Renal cortex interstitium (tissue), 11 donors: ENCODE results near the gene KLHL6. TPM values are rescaled to one million over a fixed set of nuclear protein-coding genes. Genes with fewer than 3 reads are reported as not detected.
"Not testable (repeated sequence)": the region's sequence is repeated elsewhere in the genome, so short reads cannot be mapped to it uniquely, and the experiment has no call there.

Source experiments
- DNase-seq, 11 donors: peaks; one replicate each; pipeline ENCODE4 v3.0.0-alpha.2; 2013; ENCODE audit warnings: low read depth in 9 of 11, low spot score in 4 of 11; ENCODE audit errors: extremely low read depth in 1 of 11
- polyA plus RNA-seq, 3 donors: library from polyadenylated mRNA; unstranded; fragments of 120-200 nt; gene quantifications; one replicate each; pipeline ENCODE4 v1.2.1, GENCODE V29; 2013; ENCODE audit not compliant: insufficient read length in 3 of 3

KLHL6 gene
- polyA plus RNA-seq, 3 donors: 1.2 to 1.9 (median 1.2) TPM

- DNase-seq: no peak
Observed at GRCh38 chr3:183538486-183538885, 17.0 kb downstream of the KLHL6 start.

- no peak for DNase-seq
Observed at GRCh38 chr3:183537295-183537730, 18.2 kb downstream of the KLHL6 start.

DNA sequence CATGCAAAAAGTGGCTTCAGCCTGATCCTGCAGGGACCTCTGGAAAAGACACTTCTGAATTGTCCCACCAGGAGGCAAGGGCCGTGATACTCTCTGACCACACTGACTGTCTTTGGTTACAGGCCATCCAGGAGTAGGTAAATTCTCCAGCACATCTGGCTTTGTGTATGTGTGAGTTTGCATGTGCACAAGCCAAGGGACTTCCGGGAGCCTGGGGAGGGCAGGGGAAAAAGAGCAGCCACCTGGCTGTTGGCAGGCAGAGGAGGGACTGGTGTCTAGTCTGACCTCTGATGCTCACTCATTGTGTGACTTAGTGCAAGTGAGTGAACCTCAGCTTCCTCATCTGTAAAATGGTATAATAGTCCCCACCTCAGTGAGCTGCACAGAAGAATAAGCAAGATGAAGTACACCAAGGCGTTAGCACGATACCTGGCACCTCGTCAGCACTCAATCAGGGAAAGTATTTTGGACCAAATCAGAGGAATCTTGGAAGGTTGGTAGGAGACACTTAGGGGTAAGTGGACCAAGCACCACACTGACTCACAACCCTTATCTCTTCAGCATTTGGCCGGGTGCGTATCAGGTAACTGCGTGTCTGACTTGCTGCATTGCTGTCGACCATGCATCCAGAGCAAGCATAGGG lies 19.1 kb downstream of the KLHL6 start:
- DNase-seq: no peak

DNA sequence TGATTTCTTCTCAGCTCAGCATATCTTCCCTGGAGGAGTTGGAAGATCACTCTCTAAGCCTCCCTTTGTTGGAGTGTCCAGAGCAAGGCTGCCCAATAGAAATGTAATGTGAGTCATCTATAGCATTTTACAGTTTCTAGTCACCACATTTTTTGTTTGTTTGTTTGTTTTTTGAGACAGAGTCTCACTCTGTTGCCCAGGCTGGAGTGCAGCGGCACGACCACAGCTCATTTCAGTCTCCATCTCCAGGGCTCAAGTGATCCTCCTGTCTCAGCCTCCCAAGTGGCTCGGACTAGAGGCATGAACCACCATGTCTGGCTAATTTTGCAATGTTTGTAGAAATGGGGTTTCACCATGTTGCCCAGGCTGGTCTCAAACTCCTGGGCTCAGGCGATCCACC lies 21.3 kb downstream of the KLHL6 start:
- DNase-seq: no peak

- peak in 1 of 11 donors; percentile 25 for DNase-seq
Observed at GRCh38 chr3:183533412-183534132, 21.9 kb downstream of the KLHL6 start.

DNA sequence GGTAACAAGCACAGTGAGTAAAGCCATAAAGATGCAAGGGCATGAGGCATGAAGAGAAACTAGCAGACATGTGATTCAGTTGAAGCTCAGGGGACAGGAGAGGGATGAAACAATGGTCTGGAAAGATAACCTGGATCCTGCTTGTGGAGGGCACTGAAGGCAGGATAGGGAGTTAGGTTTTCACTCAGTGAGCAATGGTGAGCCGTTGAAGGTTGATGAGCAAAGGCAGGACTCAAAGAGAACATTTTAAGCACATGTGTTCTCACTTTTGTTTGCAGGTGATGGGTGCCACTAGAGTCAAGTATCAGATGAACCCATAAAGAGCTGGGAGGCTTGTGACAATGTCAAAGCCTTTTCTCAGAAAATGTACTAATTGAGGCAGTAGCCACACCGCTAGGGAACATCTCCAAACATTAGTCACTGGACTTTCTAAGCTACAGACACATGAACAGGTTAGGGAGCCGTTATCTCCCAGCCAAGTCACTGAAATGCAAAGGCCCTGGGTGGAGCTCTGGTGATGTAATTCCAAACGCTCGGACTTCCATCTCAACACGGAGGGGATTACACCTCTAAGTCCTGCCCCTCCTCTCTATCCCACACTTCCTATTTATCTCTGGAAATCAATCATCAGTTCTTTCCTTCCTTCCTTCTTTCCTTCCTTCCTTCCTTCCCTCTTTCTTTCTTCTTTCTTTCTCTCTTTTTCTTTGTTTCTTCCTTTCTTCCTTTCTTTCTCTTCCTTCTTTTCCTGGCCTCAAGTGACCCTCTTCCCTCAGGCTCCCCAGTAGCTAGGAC lies 22.7 kb downstream of the KLHL6 start:
- no peak for DNase-seq

- DNase-seq: no peak
Observed at GRCh38 chr3:183529717-183530116, 25.8 kb downstream of the KLHL6 start.

GRCh38 chr3:183529185-183529584 lies 26.3 kb downstream of the KLHL6 start:
- DNase-seq: no peak

- DNase-seq: not testable (repeated sequence)
Observed at GRCh38 chr3:183528758-183529157, 26.7 kb downstream of the KLHL6 start.

GRCh38 chr3:183527428-183528379 lies 27.8 kb downstream of the KLHL6 start:
- no peak for DNase-seq

DNA sequence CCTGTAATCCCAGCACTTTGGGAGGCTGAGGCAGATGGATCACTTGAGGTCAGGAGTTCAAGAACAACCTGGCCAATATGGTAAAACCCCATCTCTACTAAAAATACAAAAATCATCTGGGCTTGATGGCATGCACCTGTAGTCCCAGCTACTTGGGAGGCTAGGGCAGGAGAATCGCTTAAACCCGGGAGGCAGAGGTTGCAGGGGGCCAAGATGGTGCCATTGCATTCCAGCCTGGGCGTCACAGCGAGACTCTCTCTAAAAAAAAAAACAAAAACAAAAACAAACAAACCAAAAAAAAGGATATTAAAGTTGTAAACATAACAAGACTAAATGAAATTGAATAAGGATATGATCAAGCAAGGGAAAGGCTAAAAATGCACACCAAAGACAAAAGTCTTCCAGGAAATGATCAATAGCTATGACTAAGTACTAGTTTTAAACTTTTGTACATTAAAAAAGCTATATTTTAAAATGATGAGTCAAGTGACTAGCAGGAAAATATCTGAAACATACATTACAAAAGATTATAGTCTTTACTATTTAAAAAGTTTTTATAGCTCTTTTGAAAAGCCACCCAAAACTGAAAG lies 28.6 kb downstream of the KLHL6 start:
- no peak for DNase-seq

- no peak for DNase-seq
Observed at GRCh38 chr3:183524476-183524875, 31.0 kb downstream of the KLHL6 start.

DNA sequence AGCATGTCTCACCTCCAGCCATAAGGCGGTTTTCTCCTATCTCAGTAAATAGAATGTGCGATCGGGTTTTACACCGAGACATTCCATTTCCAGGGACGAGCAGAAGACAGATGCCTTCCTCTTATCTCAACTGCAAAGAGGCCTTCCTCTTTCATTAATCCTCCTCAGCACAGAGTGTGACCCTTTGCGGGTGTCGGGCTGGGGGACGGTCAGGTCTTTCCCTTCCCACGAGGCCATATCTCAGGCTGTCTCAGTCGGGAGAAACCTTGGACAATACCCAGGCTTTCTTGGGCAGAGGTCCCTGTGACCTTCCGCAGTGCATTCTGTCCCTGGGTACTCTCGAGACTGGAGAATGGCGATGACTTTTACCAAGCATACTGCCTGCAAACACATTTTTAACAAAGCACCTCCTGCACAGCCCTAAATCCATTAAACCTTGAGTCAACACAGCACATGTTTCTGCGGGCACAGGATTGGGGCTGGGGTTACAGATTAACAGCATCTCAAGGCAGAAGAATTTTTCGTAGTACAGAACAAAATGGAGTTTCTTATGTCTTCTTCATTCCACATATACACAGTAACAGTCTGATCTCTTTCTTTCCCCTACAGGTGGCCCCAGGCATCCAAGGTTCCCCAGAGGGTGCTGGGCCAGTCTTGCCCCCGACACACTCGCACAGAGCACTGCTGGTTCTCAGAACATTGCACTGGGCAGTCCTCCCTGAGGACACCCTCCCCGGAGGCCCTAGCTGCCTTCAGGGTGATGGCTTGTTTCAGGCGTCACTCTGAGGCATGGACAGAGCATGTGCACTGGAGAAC lies 34.6 kb downstream of the KLHL6 start:
- not testable (repeated sequence) for DNase-seq

DNA sequence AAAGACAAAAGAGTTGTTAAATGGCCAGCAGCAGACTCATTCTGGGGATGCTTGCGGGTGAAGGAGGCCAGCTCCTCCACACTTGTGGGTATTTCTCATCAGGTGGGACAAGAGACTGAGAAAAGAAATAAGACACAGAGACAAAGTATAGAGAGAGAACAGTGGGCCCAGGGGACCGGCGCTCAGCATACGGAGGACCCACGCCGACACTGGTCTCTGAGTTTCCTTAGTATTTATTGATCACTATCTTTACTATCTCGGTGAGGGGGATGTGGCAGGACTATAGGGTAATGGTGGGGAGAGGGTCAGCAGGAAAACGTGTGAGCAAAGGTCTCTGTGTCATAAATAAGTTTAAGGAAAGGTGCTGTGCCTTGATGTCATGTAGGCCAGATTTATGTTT lies 35.2 kb downstream of the KLHL6 start:
- DNase-seq: not testable (repeated sequence)

- DNase-seq: no peak
Observed at GRCh38 chr3:183519891-183520290, 35.6 kb downstream of the KLHL6 start.

DNA sequence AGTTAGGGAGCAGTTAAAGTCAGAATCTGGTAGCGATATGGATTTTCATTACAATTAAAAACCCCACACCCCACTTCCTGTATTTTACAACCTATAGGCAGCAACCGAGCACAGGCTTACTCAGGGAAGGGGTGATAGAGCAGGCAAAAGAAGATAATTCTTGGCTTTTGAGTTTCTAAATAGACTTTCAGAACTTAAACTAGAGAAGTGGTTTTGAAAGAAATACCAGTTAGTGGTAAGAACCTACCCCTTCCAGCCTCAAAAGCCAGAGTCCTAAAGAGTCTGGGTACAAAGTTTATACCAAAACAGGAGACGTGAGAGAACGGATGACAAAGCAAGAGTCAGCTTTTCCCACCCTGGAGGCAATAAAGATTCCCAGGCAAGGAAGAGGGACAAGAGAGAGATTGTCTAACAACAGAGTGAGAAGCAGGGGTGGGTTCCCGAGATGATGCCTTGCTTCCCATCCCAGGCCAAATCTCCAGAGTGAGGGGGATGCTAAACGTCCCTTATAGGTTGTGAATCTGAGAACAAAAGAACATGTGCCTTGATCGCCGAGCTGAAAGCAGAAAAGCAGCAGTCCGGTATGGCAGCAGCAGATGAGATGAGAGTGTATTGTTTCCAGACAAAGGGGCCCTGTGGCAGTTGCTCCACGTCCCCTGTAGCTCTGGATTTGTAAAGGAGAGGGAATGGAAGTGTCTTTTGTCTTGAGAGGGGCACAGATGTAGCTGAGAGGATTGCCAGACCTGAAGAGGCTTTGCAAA lies 36.8 kb downstream of the KLHL6 start:
- no peak for DNase-seq

GRCh38 chr3:183517607-183518006 lies 37.9 kb downstream of the KLHL6 start:
- DNase-seq: no peak
